HG03439 (cell line): ENCODE results near the gene SMAD7.

Experiments
- ATAC-seq: cut with Tn5 transposase; IDR thresholded peaks from one replicate; pipeline ENCODE4 v1.9.1; 2021; ENCODE audit warnings: mild to moderate bottlenecking, moderate library complexity; ENCODE audit not compliant: unreplicated experiment

SMAD7 gene

DNA sequence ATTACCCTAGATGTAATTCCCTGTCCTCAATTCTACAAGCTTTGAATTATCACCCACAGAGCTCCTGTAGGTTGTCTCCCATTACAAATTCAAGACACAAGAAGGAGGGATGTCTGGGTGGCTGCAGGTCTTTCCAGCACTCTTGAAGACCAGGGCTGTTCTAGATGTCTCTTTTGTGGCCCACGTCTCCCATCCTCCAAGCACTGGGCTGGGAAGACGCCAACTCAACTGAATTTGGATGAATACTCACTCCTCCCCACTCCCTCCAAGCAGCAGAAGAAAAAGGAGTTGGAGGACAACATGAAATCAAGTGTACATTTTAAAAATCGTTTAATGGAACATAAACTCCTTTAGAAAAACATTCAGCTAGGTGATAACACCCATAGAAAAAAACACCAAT is 31.2 kb downstream of the SMAD7 start:
- no peak for ATAC-seq

DNA sequence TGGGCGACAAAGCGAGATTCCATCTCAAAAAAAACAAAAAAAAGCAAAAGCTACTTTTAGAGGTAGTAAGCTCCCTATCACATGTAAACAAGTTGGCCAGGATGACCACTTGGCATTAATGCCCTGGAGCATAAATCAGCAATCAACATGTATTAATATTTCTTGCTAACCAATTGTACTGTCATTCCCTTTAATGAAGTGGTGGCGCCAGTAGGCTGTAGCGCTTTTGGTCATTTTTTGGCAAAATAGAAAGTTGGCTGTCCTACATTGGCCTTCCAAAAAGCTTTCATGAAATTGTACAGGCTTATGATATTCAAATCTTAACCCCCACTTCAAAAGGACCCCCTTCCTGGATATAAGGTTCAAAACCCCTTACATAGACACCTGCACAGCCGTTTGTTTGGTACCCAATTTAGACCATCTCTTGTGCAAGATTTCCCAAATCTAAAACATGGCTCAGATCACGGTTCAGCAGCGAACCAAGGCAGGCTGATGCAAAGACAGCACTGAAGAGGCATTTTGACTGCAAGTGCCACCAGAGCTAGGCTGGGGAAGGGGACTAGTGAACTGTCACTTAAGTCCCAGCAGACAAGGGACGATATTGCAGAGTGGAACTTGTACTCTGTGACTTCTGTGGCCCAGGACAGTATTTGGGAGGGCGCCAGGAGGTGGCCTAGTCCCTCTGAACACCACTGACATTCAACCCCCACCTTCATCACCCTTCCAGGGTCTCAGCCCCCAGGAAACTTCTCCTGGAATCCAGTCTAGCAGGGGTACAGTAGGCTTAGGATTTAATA is 31.9 kb downstream of the SMAD7 start:
- no peak for ATAC-seq

DNA sequence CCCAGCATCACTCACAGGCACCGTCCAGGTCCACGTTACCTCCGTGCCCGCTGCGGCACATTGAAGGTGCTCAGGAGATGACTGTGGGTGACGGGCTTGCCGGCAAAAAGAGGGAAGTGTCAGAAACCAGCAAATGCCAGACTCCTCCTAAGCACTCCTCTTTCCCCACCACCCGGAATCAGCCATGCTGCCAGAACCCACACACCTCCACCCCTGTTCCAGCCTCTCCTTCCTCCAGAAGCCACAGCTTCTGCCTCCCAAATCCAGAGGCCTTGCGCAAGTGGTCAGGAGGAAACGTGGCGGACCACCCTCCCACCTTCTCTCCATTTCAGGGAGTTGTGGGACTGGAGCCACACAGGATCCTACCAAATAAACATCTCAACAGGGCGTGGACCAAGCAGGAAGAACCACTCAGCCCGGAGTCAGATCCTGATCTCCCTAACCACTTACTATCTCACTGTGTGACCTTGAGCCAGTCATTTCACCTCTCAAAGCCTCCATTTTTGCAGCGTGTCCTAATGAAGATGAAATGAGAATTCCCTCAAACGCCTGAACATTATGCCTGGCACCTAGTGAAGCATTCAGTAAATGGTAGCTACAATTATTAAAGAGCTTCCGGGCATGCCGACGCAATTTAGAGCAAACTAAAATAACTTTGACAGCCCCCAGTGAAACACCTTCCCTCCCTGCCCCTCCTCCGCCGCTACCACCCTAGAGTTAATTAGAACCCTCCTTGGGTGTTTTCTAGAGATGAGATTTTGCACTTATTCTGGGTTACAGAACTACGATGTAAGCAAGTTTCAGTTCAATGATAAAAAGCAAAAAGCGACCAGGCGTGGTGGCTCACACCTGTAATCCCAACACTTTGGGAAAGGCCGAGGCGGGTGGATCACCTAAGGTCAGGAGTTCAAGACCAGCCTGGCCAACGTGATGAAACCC is 32.9 kb downstream of the SMAD7 start:
- no peak for ATAC-seq

DNA sequence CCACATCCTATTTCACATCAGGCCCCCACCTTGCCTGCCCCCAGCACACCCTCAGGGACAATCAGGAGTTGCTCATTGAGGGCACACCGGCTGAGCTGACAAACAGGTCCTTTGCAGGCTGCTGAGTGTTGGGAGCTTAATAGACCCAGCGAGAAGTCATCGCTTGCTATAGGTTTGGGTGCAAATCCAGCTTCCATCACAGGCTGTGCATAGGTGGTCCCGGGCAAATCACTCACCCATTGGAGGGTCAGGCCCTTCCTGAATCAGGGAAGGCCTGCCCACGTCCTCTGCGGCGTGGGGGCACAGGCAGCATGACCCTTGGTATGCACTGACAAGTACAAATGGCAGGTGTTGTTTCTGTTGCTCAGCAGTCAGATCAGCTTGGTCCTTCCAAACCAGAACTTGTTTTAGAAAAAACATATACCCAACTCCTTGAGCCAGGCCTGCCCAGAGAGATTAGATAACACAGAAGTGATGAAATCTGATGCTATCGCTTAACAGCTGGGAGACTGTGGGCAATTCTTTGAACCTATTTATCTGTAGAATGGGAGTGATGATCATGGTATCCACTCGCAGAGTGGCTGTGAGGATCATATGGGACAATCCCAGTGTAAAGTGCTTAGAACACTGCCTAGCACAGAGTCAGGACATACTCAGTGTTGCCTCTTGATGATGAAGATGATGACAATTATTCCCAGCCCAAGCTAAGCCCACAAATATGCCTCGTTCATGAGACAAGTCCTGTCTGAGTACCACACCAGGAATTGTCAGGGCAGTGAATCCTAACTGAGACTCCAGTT is 34.9 kb downstream of the SMAD7 start:
- no peak for ATAC-seq

DNA sequence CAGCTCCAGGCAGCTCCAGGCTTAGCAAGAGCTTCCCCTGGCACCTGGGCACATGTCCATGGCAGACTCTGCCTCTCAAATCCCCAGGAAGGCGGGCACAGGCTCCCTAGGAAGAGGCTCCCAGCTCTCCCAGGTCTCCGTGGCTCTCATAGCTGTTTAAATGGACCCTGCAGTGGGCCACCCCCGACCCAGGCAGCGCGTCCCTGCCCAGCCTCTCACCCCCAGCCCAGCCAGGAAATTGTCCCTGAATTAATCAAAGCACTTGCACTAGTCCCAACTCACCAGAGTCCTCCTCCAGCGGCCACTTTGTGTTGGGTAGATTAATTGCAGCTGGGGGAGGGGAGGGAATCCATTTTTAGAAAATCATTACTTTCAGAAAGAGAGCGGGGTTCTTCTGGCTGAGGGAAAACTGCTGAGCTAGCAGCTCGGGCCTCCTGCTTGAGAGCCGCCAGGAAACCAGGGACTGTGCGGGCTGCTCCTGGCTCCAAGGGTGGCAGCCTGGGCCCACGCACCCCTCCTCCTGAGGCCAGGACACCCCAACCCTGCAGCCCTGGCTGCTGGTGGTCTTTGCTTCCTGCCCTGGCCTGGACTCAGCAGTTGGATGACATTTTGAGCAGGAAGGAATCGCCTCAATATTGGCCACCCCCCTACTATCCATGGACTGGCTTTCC is 36.0 kb downstream of the SMAD7 start:
- no peak for ATAC-seq

DNA sequence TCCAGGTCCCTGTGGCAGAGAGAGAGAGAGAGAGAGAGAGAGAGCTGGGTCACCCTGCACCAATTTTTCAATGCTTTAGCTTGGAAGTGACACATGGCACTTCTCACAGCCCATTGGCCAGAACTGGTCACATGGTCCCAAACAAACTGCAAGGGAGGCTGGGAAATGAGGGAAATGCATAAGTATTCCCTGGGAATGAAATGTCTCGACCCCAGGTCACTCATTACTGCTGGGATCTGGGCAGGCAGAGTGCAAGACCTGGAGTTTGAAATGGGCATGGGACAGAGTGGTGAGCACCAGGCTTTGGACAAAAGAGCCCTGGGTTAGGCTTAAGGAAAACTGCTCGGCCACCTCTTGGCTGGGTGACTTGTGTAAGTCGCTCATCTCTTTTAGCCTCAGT is 37.0 kb downstream of the SMAD7 start:
- ATAC-seq: no peak

DNA sequence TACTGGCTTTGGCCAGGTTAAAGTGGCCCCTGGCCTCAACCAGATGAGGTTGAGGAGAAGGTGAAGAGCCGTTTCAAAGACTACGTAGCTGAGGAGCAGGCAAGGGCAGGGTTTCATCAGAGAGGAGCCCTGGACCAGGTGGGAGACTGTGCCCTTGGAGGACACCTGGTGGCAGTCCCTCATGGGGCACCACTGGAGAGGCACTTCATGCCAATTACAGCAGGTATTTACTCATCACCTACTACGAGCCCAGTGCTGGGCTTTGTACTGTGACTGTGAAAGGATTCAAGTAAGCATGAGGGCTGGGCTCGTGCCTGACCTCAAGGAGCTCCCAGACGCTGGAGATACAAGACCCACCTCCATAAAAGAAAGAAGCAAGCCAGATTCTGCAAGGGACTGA is 37.6 kb downstream of the SMAD7 start:
- no peak for ATAC-seq

DNA sequence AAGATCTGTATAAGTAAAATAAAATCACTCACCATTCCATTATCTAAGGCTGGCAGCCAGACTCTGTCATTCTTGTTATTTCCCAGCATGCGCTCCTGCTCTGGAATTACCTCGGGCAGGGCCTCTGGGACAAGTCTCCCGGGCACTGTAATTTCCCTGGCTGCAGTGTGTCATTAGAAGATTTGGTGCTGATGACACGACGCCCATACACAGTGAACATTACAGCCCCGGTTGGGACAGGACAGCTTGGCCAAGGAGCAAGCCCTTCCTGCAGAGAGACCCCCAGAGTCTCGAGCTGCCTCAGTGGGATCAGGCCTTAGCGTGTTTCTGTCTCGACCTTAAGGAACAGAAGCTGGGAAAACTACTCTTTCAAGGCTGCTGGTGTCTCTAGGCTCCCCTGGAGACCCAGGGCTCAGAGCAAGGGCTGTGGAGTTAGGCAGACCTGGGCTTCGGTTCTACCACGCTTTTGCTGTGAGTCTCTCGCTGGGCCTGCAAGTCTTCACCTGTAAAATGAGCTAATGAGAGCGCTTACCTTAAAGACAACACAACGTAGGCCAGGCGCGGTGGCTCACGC is 39.7 kb downstream of the SMAD7 start:
- no peak for ATAC-seq

DNA sequence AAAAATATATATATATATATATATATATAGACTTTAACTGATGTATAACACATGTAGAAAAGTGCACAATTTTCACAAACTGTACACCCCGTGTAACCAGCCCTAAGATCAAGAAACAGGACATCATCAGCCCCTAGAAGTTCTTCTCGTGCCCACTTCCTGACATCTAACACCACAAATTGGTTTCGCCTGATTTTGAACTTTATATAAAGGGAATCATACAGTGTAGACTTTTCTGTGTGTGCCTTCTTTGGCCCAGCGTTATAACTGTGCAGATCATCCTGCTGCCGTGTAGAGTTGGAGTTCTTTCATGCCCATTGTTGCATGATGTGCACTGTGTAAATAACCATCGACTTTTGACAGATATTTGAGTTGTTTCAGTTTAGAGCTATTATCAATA is 41.0 kb downstream of the SMAD7 start:
- no peak for ATAC-seq

DNA sequence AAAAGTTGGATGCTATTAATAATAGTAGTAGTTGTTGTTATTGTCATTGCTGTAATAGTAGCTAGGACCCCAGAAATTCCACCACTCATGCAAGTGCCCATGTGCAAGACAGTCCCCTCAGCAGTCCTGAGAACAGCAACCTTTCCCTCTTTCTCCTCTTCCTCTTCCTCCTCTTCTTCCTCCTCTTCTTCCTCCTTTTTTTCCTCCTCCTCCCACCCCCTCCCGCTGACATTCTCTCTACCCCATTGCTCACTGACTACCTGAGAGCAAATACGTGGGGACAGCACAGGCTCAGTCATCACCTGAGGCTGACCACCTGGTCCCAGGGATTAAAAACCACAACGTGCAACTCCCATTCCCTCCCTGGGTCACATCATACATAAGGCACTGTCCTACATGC is 41.8 kb downstream of the SMAD7 start:
- no peak for ATAC-seq

DNA sequence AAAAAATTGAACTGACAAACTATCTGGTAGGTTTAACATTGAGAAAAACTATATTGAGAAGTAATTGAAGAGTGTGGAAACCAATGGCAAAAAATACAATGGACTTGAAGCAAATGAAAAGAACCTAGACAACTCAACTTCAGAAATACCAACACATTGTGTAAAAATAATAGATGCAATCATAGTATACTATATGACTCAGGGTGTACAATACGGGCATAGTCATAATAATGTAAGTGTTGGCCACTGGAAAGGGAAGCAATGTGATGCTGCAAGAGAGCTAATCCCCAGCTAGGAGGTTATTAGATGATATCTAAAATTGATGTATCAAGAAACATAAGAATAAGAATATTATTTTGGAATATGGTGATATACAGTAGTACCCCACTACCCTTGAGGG is 45.3 kb downstream of the SMAD7 start:
- ATAC-seq: no peak

DNA sequence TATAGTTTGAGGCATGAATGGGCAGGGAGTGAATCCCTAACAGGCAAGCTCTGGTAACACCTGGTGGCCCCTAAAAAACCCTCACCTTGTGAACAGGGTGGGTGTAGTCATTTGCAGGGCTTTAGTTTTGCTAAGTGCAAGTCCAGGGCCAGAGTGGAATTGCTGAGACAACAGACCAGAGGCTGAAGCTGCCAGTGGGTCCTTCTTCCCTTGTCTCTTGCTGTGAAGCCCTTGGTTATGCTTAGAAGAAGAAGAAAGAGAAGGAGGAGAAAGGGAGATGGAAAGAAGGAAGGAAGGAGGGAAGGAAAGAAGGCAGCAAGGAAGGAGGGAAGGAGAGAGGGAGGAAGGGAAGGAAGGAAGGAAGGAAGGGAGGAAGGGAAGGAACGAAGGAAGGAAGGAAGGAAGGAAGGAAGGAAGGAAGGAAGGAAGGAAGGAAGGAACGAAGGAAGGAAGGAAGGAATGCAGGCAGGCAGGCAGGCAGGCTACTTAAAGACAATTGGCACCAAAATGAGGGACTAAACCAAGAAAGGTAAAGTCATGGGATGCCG is 45.8 kb downstream of the SMAD7 start:
- no peak for ATAC-seq

DNA sequence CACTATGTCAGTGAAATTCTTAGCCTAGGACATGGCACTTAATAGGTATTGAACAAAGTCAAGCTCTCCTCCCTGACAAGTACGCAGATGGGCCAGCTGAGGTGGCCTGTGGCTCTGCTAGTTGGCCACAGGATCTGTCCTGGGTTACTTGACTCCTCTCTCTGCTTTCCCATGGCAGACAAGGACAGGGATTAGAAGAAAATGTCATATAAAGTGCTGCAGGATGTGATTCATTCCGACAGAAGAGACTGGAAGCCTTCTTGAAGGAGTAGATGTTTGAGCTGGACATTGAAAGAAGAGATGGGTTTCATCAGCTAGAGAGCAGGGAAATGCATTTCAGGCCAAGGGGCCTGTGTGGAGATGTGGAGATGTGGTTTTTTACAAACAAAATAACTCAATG is 46.7 kb downstream of the SMAD7 start:
- no peak for ATAC-seq

DNA sequence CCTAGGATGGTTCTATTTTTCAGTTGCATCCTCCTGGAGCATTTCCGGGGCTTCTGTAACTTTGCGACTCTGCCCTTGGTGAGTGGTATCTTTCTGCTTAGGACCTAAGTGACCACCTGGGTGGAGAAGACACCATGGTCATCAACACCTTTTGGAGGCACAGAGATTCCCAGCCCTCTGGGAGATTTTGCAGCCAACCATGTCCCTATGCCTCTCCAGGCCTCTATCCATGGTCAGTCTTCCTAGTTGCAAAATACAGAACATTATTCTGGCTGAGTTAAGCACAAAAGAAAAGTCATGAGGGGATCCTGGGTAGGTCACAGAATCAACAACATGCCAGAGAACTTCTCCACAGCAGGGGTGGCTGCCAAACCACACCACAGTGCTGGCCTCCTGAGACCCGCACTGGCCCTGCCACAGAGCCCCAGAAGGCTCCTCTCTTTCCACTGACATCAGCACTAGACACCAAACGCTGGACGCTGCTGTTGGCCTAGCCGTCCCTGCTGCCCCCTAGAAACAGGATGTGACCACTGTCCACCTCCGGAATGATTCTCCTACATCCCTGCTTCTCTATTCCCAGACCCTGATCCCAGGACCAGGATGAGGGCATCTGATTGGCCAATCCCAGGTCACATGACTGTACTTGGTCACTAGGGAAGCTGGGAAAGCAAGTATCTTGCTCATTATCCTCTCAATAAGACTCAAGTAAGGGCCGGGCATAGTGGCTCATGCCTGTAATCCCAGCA is 47.7 kb downstream of the SMAD7 start:
- ATAC-seq: no peak

DNA sequence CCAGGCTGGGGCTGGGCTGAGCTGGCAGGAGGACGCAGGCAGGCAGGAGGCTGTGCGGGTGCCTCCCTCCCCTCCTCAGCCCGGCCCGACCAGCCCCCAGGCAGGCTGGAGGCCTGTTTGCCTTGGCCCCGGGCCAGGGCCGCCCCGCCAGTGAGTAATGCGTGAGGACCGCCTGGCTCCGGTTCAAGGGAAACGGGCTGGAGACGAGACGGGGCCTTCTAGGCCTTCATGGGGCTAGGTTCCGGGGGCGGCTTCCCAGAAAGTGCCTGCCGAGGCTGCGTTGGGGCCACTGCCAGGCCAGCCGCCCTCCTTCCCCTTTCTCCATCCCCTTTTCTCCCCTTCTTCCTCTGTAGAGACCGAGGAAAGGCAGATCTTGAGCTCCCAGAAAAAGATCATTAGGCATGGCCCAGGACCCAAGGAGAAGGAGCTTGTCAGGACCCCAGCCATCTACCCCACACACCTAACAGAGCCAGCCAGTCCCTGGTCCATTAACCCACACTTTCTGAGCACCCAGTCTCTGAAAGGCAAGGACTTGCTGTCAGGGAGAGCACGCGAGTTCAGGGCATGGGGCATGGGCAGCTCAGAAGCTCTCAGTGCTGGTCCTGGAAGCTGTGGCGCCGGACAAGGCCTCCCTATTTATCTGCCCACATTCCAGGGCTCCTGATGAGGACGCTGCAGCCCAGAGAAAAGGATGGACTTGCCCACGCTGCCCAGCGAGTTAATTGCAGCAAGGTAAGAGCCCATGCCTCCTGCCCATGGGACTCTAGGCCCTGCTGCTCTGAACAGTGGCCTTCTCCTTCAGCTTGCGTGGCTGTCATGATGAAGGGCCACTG is 48.5 kb downstream of the SMAD7 start:
- ATAC-seq: no peak

DNA sequence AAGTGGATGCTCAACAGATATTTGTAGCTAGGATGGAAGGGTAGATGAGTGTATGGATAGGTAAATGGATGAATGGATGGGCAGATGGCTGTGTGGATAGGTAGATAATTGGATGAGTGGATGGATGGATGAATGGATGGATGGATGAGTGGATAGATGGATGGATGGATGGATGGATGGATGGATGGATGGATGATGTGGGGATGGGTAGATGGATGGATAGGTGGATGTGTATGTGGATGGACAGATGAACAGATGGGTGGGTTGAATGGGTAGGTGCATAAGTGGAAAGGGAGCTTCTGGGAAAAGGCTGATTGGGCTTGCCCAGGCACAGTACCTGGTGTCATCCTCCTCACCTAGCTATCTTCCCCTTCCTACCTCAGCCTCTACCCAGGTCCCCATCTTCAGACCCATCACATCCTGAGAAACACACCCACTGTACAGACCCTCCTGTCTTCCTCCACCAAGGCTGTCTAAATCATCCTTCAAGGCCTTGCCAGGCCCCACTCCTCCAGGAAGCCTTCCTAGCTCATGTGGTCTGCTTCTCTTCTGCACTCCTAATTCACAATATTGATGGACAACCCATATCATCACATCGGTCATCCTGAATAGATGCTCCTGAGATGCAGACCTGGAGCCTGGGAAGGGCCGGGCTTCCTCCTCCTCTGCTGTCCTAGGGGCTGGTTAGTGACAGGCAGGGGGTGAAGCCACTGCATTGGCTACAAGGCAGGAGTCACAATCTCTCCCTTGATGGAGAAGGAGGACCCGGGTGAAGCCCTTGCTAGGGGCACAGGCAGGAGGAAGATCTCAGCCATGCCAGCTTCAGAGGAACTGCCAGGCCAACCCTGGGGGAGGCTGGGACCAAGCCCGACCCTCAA is 49.4 kb downstream of the SMAD7 start:
- ATAC-seq: no peak

DNA sequence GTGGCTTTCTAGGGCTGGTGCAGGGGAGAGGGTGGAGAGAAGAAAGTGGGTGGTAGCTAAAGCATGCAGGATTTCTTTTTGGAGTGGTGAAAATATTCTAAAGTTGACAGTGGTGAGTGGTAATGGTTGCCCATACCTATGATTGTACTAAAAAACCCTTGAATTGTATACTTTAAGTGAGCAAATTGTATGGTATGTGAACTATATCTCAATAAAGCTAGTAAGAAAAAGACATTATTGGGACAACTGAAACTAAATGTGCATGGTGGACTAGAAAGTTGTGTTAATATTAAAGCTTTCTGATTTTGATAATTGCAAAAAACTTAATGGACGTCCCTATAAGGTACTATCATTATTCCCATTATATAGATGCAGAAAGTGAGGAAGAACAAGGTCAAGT is 50.3 kb downstream of the SMAD7 start:
- no peak for ATAC-seq
